OCI-LY3 (cell line): ENCODE results near the gene CAPZB.

Experiments
- H2AFZ ChIP-seq: fragments of 200-600, 300-600 bp; shearing (Covaris generic); 2 replicates; pipeline ENCODE4 v1.6.0; 2014; ENCODE audit warnings: antibody characterized with exemption, low read depth, low read length
- H3K27ac ChIP-seq: fragments of 200-600, 300-600 bp; sonication (generic); 2 replicates; pipeline ENCODE4 v1.5.1; 2014; ENCODE audit warnings: mild to moderate bottlenecking, low read length, moderate library complexity, mixed read lengths
- H3K27me3 ChIP-seq: fragments of 200-600, 300-600 bp; sonication (generic); 2 replicates; pipeline ENCODE4 v1.6.1; 2014; ENCODE audit warnings: low read depth, low read length, mixed read lengths
- H3K36me3 ChIP-seq: fragments of 200-600, 300-600 bp; sonication (generic); replicated peaks from 2 replicates; pipeline ENCODE3; 2014; ENCODE audit warnings: low read depth, low read length, mixed read lengths
- H3K4me1 ChIP-seq: fragments of 300-600, 200-600 bp; sonication (generic); 2 replicates; pipeline ENCODE4 v1.6.1; 2014; ENCODE audit warnings: low read length, mixed read lengths
- H3K4me2 ChIP-seq: fragments of 200-600, 300-600 bp; sonication (generic); 2 replicates; pipeline ENCODE4 v1.6.1; 2014; ENCODE audit warnings: low read length, mixed read lengths
- H3K4me3 ChIP-seq: fragments of 300-600, 200-600 bp; sonication (generic); 2 replicates; pipeline ENCODE4 v1.5.1; 2014; ENCODE audit warnings: antibody characterized with exemption, mild to moderate bottlenecking, low read length, moderate library complexity
- H3K79me2 ChIP-seq: fragments of 300-600, 200-600 bp; shearing (Covaris generic); 2 replicates; pipeline ENCODE4 v1.6.1; 2014; ENCODE audit warnings: mild to moderate bottlenecking, low read length, mixed read lengths
- H3K9ac ChIP-seq: fragments of 300-600, 200-600 bp; shearing (Covaris generic); 2 replicates; pipeline ENCODE4 v1.6.0; 2014; ENCODE audit warnings: mild to moderate bottlenecking, low read length, moderate library complexity
- H3K9me3 ChIP-seq: fragments of 200-600, 300-600 bp; shearing (Covaris generic); 2 replicates; pipeline ENCODE4 v1.6.1; 2014; ENCODE audit warnings: low read length, mixed read lengths; ENCODE audit not compliant: insufficient read depth
- H4K20me1 ChIP-seq: fragments of 200-600, 300-600 bp; sonication (generic); 2 replicates; pipeline ENCODE4 v1.6.1; 2016; ENCODE audit warnings: low read length, mixed read lengths; ENCODE audit not compliant: insufficient read depth
- EZH2phosphoT487 ChIP-seq: fragments of 200-600 bp; shearing (Covaris generic); IDR thresholded peaks from 2 replicates; pipeline ENCODE4 v1.6.1; 2018; ENCODE audit warnings: antibody characterized with exemption, mixed run types, low read depth
- TF ChIP-seq, protein P1 (sequence below): fragments of 200-600, 300-600 bp; sonication (generic); IDR thresholded peaks from 2 replicates; pipeline ENCODE4 v1.5.1; 2014; ENCODE audit warnings: antibody characterized with exemption, low read length, low read depth

CAPZB gene

DNA sequence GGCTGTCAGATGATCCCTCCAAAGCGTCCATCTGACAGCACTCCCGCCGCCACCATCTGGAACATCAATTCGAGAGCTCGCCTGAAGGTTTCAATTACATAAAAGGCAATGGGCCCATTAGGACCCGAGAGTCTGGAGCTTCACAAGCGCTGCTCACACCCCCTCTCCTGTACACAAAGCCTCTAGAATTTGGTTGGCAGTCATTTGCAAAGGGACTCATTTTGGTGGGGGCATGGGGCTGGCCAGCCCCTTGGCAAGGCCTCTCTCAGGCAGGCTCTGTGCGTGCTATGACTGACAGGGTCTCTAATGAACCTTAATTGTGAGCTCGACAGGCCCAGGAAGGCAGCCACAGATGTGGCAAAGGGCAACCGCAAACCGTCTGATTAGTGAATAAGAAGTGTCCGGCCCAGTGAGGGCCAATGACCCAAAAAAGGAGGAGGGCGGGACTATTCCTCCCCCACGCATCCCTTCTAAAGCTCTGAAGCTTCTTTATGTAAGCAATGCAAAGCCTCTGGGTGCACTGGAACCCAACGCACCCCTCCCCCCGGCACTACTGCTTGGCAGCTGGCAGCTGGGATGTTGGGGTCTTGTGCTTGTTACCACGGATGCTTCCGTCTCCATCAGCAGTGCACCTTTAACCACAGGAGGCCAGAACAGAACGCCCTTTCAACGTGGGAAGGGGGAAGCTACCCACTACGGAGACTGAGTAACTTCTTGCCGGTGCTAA lies 79.4 kb downstream of the CAPZB start:
- no peak overlapping the region for H3K27ac ChIP-seq
- H4K20me1 ChIP-seq, result peaks cover 27% of the 10 kb centered on the region
- H3K4me1 ChIP-seq, result peaks cover 7% of the 10 kb centered on the region
- H3K79me2 ChIP-seq, result peaks cover 3% of the 10 kb centered on the region; the same call in 1 of the 2 replicates
- H3K9ac ChIP-seq, result no peak overlapping the region
- no peaks in the 10 kb centered on the region for H3K36me3 ChIP-seq
- TF ChIP-seq, protein P1, sequence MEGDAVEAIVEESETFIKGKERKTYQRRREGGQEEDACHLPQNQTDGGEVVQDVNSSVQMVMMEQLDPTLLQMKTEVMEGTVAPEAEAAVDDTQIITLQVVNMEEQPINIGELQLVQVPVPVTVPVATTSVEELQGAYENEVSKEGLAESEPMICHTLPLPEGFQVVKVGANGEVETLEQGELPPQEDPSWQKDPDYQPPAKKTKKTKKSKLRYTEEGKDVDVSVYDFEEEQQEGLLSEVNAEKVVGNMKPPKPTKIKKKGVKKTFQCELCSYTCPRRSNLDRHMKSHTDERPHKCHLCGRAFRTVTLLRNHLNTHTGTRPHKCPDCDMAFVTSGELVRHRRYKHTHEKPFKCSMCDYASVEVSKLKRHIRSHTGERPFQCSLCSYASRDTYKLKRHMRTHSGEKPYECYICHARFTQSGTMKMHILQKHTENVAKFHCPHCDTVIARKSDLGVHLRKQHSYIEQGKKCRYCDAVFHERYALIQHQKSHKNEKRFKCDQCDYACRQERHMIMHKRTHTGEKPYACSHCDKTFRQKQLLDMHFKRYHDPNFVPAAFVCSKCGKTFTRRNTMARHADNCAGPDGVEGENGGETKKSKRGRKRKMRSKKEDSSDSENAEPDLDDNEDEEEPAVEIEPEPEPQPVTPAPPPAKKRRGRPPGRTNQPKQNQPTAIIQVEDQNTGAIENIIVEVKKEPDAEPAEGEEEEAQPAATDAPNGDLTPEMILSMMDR, result no peak
- no peak for TF ChIP-seq EZH2phosphoT487
- no peak overlapping the region for H3K4me3 ChIP-seq
- H3K9me3 ChIP-seq, result no peaks in the 10 kb centered on the region
- H2AFZ ChIP-seq, result no peak overlapping the region
- no peak overlapping the region for H3K4me2 ChIP-seq
- H3K27me3 ChIP-seq, result no peaks in the 10 kb centered on the region

DNA sequence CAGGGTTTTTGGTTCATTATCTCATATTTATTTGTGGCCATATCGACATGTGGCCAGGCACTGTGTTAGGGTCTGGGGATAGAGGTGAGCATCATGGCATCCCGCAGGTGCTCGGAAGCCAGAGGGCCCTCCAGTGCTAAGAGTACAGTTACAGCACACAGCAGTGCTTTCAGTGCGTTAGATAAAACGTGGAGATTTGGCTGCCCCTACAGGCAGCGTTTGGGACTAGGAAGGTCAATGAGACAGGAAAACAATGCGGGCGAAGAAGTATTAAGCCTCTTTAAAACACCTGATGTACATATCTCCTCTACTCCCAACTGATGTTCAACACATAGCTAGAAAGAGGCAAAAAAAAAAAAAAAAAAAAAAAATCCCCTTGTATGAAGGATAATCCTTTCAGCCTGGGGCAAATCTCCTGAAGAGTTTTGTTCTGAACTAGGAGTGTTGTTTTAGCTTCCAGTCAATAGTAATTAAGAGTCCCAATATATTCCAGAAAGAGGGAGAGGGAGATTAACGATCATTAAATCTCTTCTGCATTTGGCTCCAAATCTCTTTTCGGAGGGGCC lies 80.1 kb downstream of the CAPZB start:
- Histone ChIP-seq H3K79me2 (no peaks in the 10 kb centered on the region), H3K9ac (no peak overlapping the region), H3K27ac (no peak overlapping the region), H3K4me2 (no peak overlapping the region), H3K36me3 (no peaks in the 10 kb centered on the region), H3K9me3 (no peaks in the 10 kb centered on the region), H2AFZ (no peak overlapping the region), H3K4me1 (peaks cover 7% of the 10 kb centered on the region), H3K27me3 (no peaks in the 10 kb centered on the region), H3K4me3 (no peak overlapping the region), H4K20me1 (peaks cover 24% of the 10 kb centered on the region)
- TF ChIP-seq, protein P1, result no peak
- no peak for TF ChIP-seq EZH2phosphoT487

DNA sequence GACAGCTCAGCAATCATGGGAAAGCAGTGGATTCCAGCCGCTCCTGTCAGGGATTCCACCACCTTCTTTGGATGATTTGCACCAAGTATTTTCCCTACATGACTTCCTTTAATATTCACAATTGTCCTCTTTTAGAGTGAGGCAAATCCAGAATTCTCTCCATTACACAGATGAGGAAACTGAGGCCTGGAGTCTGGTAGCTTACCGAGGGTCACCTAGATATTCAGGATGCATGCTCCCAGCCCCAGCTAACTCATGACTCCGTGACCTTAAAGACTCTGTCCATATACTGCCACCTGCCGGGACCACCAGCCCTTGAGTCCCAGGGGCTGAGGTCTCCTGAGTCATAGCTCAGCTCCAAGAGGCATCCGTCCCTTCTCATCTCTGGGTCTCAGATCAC lies 80.6 kb downstream of the CAPZB start:
- no peaks in the 10 kb centered on the region for H3K36me3 ChIP-seq
- no peak overlapping the region for H2AFZ ChIP-seq
- no peak overlapping the region for H3K4me3 ChIP-seq
- no peaks in the 10 kb centered on the region for H3K79me2 ChIP-seq
- no peaks in the 10 kb centered on the region for H3K27me3 ChIP-seq
- H4K20me1 ChIP-seq, result peaks cover 24% of the 10 kb centered on the region
- TF ChIP-seq EZH2phosphoT487, result no peak
- TF ChIP-seq, protein P1, result no peak
- H3K27ac ChIP-seq, result no peak overlapping the region
- H3K9ac ChIP-seq, result no peak overlapping the region
- H3K9me3 ChIP-seq, result no peaks in the 10 kb centered on the region
- no peak overlapping the region for H3K4me2 ChIP-seq
- peaks cover 7% of the 10 kb centered on the region for H3K4me1 ChIP-seq

DNA sequence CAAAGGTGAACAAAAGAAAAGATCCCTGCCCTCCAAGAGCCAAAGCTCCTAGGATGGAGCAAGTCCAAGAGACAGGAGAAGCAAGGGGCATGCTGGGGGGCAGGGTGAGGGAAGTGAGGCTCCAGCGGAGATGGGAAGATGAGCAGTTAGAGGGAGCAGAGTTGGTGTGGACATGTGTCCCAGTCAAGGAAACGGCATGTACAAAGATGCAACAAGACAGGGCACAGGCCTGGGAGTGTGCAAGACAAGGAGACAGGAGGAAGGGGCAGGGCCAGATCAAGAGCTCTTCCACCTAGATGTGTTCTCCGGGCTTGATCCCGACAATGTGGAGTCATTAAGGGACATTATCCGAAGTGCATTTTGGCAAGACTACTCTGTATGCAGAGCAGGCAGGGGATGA lies 82.1 kb downstream of the CAPZB start:
- no peak overlapping the region for H3K4me2 ChIP-seq
- H3K79me2 ChIP-seq, result no peaks in the 10 kb centered on the region
- no peak overlapping the region for H3K4me3 ChIP-seq
- no peak overlapping the region for H3K9ac ChIP-seq
- no peak overlapping the region for H3K27ac ChIP-seq
- TF ChIP-seq EZH2phosphoT487, result no peak
- TF ChIP-seq, protein P1, result no peak
- no peaks in the 10 kb centered on the region for H3K9me3 ChIP-seq
- no peaks in the 10 kb centered on the region for H3K27me3 ChIP-seq
- no peaks in the 10 kb centered on the region for H3K36me3 ChIP-seq
- H4K20me1 ChIP-seq, result peaks cover 24% of the 10 kb centered on the region
- H3K4me1 ChIP-seq, result peaks cover 7% of the 10 kb centered on the region
- no peak overlapping the region for H2AFZ ChIP-seq
